Cardiac fibroblast (primary cell): ENCODE measurements around the gene MGAT5B.

Source experiments
- DNase-seq, 2 donors: peaks; one replicate each; pipeline versions ENCODE4 v3.0.0 to v3.0.0-alpha.2; 2010; ENCODE audit warnings: low read depth in 2 of 2
- H3K4me3 ChIP-seq, 2 donors: replicated peaks in 1 of 2; 1 replicate in 1 of 2; 2 replicates in 1 of 2; pipeline ENCODE4 v1.5.1; 2011; ENCODE audit warnings: low read depth in 2 of 2, low read length in 2 of 2, mild to moderate bottlenecking in 2 of 2, moderate library complexity in 1 of 2
- CTCF ChIP-seq: IDR thresholded peaks from one replicate; pipeline ENCODE4 v1.5.1; 2011; ENCODE audit warnings: low read depth, mild to moderate bottlenecking, low read length, inconsistent platforms

The MGAT5B gene

GRCh38 chr17:76948301-76948700 is 80.1 kb downstream of the MGAT5B start:
- DNase-seq: no peak
- H3K4me3 ChIP-seq: no peak overlapping the region
- no peak for TF ChIP-seq CTCF

- no peak for TF ChIP-seq CTCF
- no peak for DNase-seq
- no peak overlapping the region for H3K4me3 ChIP-seq
These were observed 80.6 kb downstream of the MGAT5B start for GRCh38 chr17:76948726-76949342.

GRCh38 chr17:76949913-76950695 is 81.9 kb downstream of the MGAT5B start:
- DNase-seq: no peak
- no peak for TF ChIP-seq CTCF
- no peak overlapping the region for H3K4me3 ChIP-seq

- no peak for TF ChIP-seq CTCF
- H3K4me3 ChIP-seq: no peak overlapping the region
- DNase-seq: no peak
These were observed 83.2 kb downstream of the MGAT5B start for GRCh38 chr17:76951375-76951905.

- TF ChIP-seq CTCF: no peak
- H3K4me3 ChIP-seq: no peak overlapping the region
- DNase-seq: no peak
These were observed 84.2 kb downstream of the MGAT5B start for GRCh38 chr17:76952402-76952801.

- DNase-seq: no peak
- TF ChIP-seq CTCF: no peak
- no peak overlapping the region for H3K4me3 ChIP-seq
These were observed 84.9 kb downstream of the MGAT5B start for GRCh38 chr17:76953066-76953465.
